ENCODE data around the gene MATN1.
A peak's percentile ranks its signal among the peaks of the same experiment; 100 is the strongest.

The MATN1 gene

GRCh38 chr1:30707412-30708360 is 15.7 kb downstream of the MATN1 start:
- H3K9me3 ChIP-seq (ENCODE audit: low read length), result no peaks in the 10 kb centered on the region
- H3K9me2 ChIP-seq (ENCODE audit: low read depth, low read length), result no peaks in the 10 kb centered on the region
- H2AFZ ChIP-seq (ENCODE audit: low read length), result no peak overlapping the region
- H3K4me2 ChIP-seq (ENCODE audit: low read length), result no peak overlapping the region
- no peaks in the 10 kb centered on the region for H3K36me3 ChIP-seq (ENCODE audit: insufficient read depth, low read length)
- H3K9ac ChIP-seq (ENCODE audit: low read length), result no peak overlapping the region
- H3F3A ChIP-seq (ENCODE audit: insufficient read depth, low read length), result no peaks in the 10 kb centered on the region
- H4K20me1 ChIP-seq (ENCODE audit: insufficient read depth, low read length), result no peaks in the 10 kb centered on the region
- H3K79me2 ChIP-seq (ENCODE audit: insufficient read depth, low read length), result no peaks in the 10 kb centered on the region
- H3K27ac ChIP-seq (ENCODE audit: low read depth, low read length, poor library complexity, severe bottlenecking), result no peak overlapping the region
- H3K4me3 ChIP-seq (ENCODE audit: low read depth, low read length, poor library complexity, severe bottlenecking), result no peak overlapping the region
- H3K4me1 ChIP-seq (ENCODE audit: insufficient read depth, low read length, severe bottlenecking), result no peaks in the 10 kb centered on the region
- TF ChIP-seq CTCF (IDR thresholded peaks at IDR 0.05; ENCODE audit: low read length) (peak; percentile 81), EZH2 (IDR thresholded peaks at IDR 0.05; ENCODE audit: borderline replicate concordance, low read length) (no peak)
- no peaks in the 10 kb centered on the region for H3K27me3 ChIP-seq (ENCODE audit: insufficient read depth, low read length)

- Histone ChIP-seq H3K9ac (ENCODE audit: low read length) (no peak overlapping the region), H3K79me2 (ENCODE audit: insufficient read depth, low read length) (no peaks in the 10 kb centered on the region), H3K9me3 (ENCODE audit: low read length) (no peaks in the 10 kb centered on the region), H3F3A (ENCODE audit: insufficient read depth, low read length) (no peaks in the 10 kb centered on the region), H3K4me3 (ENCODE audit: low read depth, low read length, poor library complexity, severe bottlenecking) (no peak overlapping the region), H3K36me3 (ENCODE audit: insufficient read depth, low read length) (no peaks in the 10 kb centered on the region), H3K9me2 (ENCODE audit: low read depth, low read length) (no peaks in the 10 kb centered on the region), H3K27ac (ENCODE audit: low read depth, low read length, poor library complexity, severe bottlenecking) (no peak overlapping the region), H3K4me1 (ENCODE audit: insufficient read depth, low read length, severe bottlenecking) (no peaks in the 10 kb centered on the region), H3K4me2 (ENCODE audit: low read length) (no peak overlapping the region), H4K20me1 (ENCODE audit: insufficient read depth, low read length) (no peaks in the 10 kb centered on the region), H3K27me3 (ENCODE audit: insufficient read depth, low read length) (no peaks in the 10 kb centered on the region), H2AFZ (ENCODE audit: low read length) (no peak overlapping the region)
- no peak for TF ChIP-seq EZH2 (IDR thresholded peaks at IDR 0.05; ENCODE audit: borderline replicate concordance, low read length)
- TF ChIP-seq CTCF (IDR thresholded peaks at IDR 0.05; ENCODE audit: low read length), result no peak
Measured at GRCh38 chr1:30706528-30706927, 16.9 kb downstream of the MATN1 start.

GRCh38 chr1:30705698-30706097 is 17.7 kb downstream of the MATN1 start:
- no peaks in the 10 kb centered on the region for H3K9me2 ChIP-seq (ENCODE audit: low read depth, low read length)
- no peak overlapping the region for H3K27ac ChIP-seq (ENCODE audit: low read depth, low read length, poor library complexity, severe bottlenecking)
- H3F3A ChIP-seq (ENCODE audit: insufficient read depth, low read length), result no peaks in the 10 kb centered on the region
- H4K20me1 ChIP-seq (ENCODE audit: insufficient read depth, low read length), result no peaks in the 10 kb centered on the region
- H3K4me1 ChIP-seq (ENCODE audit: insufficient read depth, low read length, severe bottlenecking), result no peaks in the 10 kb centered on the region
- H3K9ac ChIP-seq (ENCODE audit: low read length), result no peak overlapping the region
- H3K36me3 ChIP-seq (ENCODE audit: insufficient read depth, low read length), result no peaks in the 10 kb centered on the region
- H3K4me2 ChIP-seq (ENCODE audit: low read length), result no peak overlapping the region
- TF ChIP-seq EZH2 (IDR thresholded peaks at IDR 0.05; ENCODE audit: borderline replicate concordance, low read length) (no peak), CTCF (IDR thresholded peaks at IDR 0.05; ENCODE audit: low read length) (no peak)
- H3K79me2 ChIP-seq (ENCODE audit: insufficient read depth, low read length), result no peaks in the 10 kb centered on the region
- no peaks in the 10 kb centered on the region for H3K9me3 ChIP-seq (ENCODE audit: low read length)
- H2AFZ ChIP-seq (ENCODE audit: low read length), result no peak overlapping the region
- no peak overlapping the region for H3K4me3 ChIP-seq (ENCODE audit: low read depth, low read length, poor library complexity, severe bottlenecking)
- H3K27me3 ChIP-seq (ENCODE audit: insufficient read depth, low read length), result no peaks in the 10 kb centered on the region
